Lower leg skin (tissue), 4 donors: Measurements from ENCODE around the gene HOMEZ. TPM values are rescaled to one million over a fixed set of nuclear protein-coding genes. Genes with fewer than 3 reads are reported as not detected.

ENCODE experiments used
- DNase-seq, 2 donors: peaks; one replicate each; pipeline ENCODE4 v3.0.0-alpha.2; 2019; ENCODE audit warnings: low spot score in 2 of 2
- H3K4me3 ChIP-seq: fragments of 200-600 bp; sonication (generic); 2 replicates; pipeline ENCODE4 v1.5.1; 2017; ENCODE audit warnings: mild to moderate bottlenecking, low read depth; ENCODE audit not compliant: poor library complexity, severe bottlenecking
- CTCF ChIP-seq, 3 donors: fragments of 450-650 bp; IDR thresholded peaks; one replicate each; pipeline ENCODE4 v1.5.1; 2016; ENCODE audit warnings: antibody characterized with exemption in 3 of 3, mild to moderate bottlenecking in 3 of 3, moderate library complexity in 2 of 3
- POLR2A ChIP-seq, 2 donors: fragments of 450-650 bp; IDR thresholded peaks; one replicate each; pipeline ENCODE4 v1.6.1; 2016 to 2017; ENCODE audit warnings: antibody characterized with exemption in 2 of 2, mild to moderate bottlenecking in 1 of 2, moderate library complexity in 1 of 2
- WGBS, 2 donors: methylation state at CpG; one replicate each; pipeline ENCODE4 v1.1.5; 2018; 5-methylcytosine and 5-hydroxymethylcytosine counted together
- intact Hi-C: fragments of 100-400 bp; cut with DNase I; formaldehyde crosslinking; loops from one replicate; pipeline ENCODE4 v1.15.0; 2023; ENCODE audit warnings: low total_unique reads
- total RNA-seq, 4 donors: library from RNA; depleted of rRNA; stranded (reverse); fragments of >200 nt; gene quantifications; one replicate each; pipeline ENCODE4 v1.1.0, GENCODE V29; 2016

Gene HOMEZ
- total RNA-seq, 4 donors from 2014 or later, result 5.3 to 9.7 (median 8.5) TPM

GRCh38 chr14:23301288-23301968 lies 15.5 kb upstream of the HOMEZ start:
- DNase-seq, result peak; percentile 96 to 99
- H3K4me3 ChIP-seq, result peak overlapping the region; percentile 39
- intact Hi-C loops, result no loop called here
- 1 to 3% methylated on average over 24 to 75 of the region's 87 CpGs for WGBS, 2 donors
- peak in 1 of 2 donors; percentile 55 for TF ChIP-seq POLR2A (IDR thresholded peaks at IDR 0.05)
- peak in 1 of 3 donors; percentile 77 for TF ChIP-seq CTCF (IDR thresholded peaks at IDR 0.05)

- 0 to 2% methylated on average over 13 of the region's 13 CpGs for WGBS, 2 donors
- intact Hi-C loops, result no loop called here
- DNase-seq, result peak in 1 of 2 donors; percentile 92
- TF ChIP-seq POLR2A (IDR thresholded peaks at IDR 0.05) (no peak), CTCF (IDR thresholded peaks at IDR 0.05) (no peak)
- peak overlapping the region; percentile 33 for H3K4me3 ChIP-seq
Observed at GRCh38 chr14:23300687-23301223, 14.8 kb upstream of the HOMEZ start.

GRCh38 chr14:23299986-23300686 lies 14.2 kb upstream of the HOMEZ start:
- peak overlapping the region; percentile 33 for H3K4me3 ChIP-seq
- WGBS, 2 donors, result 45 to 53% methylated on average over 10 of the region's 10 CpGs
- intact Hi-C loops, result no loop called here
- no peak for DNase-seq
- TF ChIP-seq POLR2A (IDR thresholded peaks at IDR 0.05), result no peak
- TF ChIP-seq CTCF (IDR thresholded peaks at IDR 0.05), result no peak

- intact Hi-C loops, result no loop called here
- no peak overlapping the region for H3K4me3 ChIP-seq
- no peak for DNase-seq
- TF ChIP-seq CTCF (IDR thresholded peaks at IDR 0.05), result no peak
- no peak for TF ChIP-seq POLR2A (IDR thresholded peaks at IDR 0.05)
- 57 to 58% methylated on average over 2 of the region's 2 CpGs for WGBS, 2 donors
Observed at GRCh38 chr14:23299211-23299957, 13.5 kb upstream of the HOMEZ start.

GRCh38 chr14:23297611-23298277 lies 11.8 kb upstream of the HOMEZ start:
- no peak for DNase-seq
- TF ChIP-seq CTCF (IDR thresholded peaks at IDR 0.05), result no peak
- TF ChIP-seq POLR2A (IDR thresholded peaks at IDR 0.05), result no peak
- intact Hi-C loops, result no loop called here
- H3K4me3 ChIP-seq, result no peak overlapping the region
- WGBS, 2 donors, result 84 to 86% methylated on average over 7 of the region's 7 CpGs
